GM19240 (cell line): ENCODE data around the gene KMT2B.

Experiments
- DNase-seq: peaks from one replicate; pipeline ENCODE4 v3.0.0; 2011; ENCODE audit warnings: low spot score; ENCODE audit not compliant: insufficient read length

The KMT2B gene

DNA sequence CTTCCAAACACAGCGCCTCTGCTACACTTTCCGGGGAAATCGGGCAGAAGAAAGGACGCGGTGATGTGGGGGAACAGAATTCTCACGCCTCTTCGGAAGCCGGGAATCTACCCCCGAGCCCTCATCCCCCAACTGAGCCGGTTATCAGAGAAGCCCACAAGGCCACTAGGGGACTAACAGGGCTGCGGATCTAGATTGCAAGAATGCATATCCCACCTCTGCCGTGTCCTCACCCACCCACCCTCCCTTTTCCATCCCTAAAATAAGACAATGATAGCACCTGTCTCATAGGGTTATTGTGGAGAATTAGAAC lies 23.4 kb downstream of the KMT2B start:
- DNase-seq, result no peak

DNA sequence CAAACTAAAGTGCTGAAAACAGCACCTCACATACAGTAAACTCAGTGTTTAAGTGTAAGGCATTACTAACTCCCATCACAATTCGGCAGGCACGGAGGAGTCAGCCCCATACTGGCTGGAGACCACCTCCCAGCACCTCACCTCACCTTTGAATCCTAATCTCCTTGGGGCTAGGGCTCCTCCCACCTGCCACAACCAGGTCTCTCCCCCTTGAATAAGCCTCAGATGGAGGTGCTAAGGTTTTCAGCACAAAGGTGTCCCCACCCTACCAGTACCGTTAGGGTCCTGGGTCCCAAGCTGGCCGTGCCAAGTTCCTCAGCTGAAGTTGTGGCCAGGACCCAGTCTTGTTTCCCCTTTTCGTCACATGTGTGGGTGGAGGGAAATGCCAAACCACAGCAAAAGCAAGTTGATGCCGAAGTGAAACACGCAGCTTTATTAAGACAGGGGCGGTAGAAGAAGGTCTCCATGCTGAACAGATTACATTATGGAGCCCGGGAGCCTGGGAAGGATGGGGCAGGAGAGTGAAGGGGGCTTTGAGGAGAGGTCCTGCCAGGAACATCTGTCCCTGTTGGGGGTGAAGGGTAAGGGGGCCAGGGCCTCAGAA lies 24.4 kb downstream of the KMT2B start, which contains the start of gene IGFLR1:
Gene IGFLR1, minus strand, starts transcription at position 332 of the 604 bp plus-strand sequence. CDS start 1,272 bp downstream, outside the sequence.
- no peak for DNase-seq

DNA sequence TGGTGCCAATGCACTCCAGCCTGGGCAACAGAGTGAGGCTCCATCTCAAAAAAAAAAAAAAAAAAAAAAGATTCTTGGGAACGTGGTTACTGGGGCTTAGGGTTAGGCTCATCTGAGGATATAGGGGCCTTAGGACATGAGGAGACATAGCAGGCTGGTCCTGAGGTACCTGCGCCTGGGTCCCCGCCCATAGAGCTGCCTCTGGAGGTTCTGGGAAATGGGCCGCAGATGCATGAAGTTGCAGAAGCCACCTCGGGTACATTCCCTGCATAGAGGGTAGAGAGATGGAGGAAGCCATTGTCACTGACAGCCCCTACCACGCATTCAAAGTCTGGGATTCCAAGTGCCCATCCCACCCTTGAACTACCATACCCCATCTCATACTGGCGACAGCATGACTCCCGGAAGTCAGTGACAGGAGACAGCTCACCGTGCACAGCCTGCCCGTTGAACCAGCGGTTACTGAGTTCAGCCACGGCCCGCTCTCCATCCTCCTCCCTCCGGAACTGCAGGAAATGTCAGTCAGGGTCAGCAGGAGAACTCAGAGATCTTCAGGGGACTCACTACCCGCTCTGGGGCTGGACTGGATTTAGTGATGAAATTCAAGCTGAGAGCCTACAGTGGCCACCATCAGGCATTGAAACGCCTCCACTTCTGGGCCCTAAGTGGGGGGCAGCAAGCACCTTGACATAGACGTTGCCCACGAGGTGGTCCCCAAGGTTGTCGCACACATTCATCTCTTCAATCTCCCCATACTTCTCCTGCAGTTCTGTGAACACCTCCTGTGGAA lies 26.0 kb downstream of the KMT2B start:
- DNase-seq, result no peak

DNA sequence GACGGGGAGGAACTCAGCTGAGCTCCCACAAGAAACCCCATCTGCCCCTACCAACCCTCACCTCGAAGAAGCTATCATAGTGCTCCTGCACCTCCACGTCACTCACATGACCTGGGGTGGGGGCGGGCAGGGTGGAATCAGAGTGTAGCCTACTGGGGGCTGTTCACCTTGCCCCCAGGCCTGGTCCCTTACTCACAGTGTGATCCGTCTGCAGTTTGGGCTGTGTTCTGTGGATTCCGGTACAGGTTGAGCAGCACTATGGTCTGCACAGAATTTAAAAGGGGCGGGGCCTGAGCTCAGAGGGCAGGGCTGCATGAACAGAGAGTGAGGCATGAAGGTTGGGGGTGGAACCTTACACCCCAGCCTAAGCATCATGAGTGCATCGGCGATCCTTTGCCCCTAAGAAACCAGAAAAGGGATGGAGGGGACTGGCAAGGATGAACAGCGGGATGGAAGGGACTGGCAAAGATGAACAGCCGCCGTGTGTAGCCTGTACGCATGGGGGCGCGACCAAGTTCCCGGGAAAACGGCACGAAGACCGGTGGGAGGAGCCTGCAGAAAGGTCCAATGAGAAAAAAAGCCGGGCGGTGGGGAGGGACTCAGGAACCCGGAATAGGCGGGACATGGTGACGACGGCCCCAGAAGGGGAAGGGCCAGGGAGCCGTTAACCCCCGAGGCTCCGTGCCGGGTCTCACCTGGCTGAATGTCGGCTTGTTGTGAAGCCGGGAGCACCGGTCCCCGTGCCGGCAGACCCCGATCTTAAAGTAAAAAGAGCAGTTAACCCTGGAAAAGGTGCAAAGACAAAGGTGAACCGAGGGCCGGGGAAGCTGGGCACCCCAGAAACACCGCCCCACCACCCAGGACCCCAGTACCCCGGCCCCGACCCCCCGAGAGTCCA lies 26.9 kb downstream of the KMT2B start:
- peak; percentile 49 for DNase-seq

DNA sequence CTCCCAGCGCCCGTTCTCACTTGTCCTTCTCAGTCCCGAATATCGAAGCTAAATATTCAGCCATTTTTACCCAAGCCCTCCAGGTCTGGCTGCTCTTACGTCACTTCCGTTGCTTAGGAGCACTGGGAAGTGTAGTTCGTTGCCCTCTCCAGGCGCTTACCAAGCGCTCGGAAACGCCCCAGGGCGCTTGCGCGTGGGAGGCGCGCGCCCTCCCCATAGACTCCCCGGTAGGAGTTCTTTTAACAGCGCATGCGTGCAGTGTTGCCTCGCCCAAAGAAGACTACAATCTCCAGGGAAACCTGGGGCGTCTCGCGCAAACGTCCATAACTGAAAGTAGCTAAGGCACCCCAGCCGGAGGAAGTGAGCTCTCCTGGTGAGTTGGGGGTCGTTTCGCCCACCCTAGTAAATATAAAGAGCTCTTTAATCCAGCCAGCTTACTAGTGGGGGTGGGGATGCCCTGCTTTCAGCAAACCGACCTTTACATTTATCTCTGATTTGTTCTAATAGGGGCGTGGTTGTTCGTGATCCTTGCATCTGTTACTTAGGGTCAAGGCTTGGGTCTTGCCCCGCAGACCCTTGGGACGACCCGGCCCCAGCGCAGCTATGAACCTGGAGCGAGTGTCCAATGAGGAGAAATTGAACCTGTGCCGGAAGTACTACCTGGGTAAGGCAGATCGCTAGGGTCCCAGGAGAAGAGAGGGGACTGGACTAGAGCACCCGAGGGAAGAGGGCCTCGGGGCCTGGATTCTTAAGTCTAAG lies 27.7 kb downstream of the KMT2B start, which contains the start of the genes PSENEN and U2AF1L4:
Gene PSENEN, plus strand, starts transcription at position 324 of the 759 bp plus-strand sequence. Its CDS starts 280 bp downstream, at position 604.
Gene U2AF1L4, minus strand, starts transcription at position 91 of the 759 bp plus-strand sequence. Its CDS starts 27 bp downstream, at position 64.
- peak; percentile 75 for DNase-seq

DNA sequence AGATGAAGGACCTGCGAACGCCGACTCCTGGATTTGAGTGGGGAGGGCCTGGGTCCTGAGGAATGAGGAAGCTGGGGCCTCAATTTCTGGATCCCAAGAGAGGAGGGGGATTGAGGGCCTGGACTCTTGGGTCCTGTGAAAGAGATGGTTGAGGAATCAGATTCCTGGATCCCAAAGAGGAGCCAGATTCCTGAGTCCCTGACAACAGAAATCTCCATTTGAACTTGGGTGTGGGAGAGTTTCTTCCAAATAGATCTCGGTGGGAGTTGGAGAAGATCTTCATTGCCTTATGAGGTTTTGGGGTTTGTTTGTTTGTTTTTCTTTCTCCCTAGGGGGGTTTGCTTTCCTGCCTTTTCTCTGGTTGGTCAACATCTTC lies 28.3 kb downstream of the KMT2B start:
- no peak for DNase-seq

DNA sequence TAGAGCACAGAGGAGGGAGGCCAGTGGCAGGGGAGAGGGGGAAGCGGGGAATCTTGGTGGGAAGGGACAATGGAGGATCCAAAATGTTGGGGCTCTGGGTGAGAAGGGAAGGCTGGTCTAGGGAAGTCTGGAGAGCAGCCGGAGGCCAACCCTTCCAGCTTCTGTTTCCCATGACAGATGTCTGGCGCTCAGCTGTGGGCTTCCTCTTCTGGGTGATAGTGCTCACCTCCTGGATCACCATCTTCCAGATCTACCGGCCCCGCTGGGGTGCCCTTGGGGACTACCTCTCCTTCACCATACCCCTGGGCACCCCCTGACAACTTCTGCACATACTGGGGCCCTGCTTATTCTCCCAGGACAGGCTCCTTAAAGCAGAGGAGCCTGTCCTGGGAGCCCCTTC lies 28.7 kb downstream of the KMT2B start:
- DNase-seq, result no peak

DNA sequence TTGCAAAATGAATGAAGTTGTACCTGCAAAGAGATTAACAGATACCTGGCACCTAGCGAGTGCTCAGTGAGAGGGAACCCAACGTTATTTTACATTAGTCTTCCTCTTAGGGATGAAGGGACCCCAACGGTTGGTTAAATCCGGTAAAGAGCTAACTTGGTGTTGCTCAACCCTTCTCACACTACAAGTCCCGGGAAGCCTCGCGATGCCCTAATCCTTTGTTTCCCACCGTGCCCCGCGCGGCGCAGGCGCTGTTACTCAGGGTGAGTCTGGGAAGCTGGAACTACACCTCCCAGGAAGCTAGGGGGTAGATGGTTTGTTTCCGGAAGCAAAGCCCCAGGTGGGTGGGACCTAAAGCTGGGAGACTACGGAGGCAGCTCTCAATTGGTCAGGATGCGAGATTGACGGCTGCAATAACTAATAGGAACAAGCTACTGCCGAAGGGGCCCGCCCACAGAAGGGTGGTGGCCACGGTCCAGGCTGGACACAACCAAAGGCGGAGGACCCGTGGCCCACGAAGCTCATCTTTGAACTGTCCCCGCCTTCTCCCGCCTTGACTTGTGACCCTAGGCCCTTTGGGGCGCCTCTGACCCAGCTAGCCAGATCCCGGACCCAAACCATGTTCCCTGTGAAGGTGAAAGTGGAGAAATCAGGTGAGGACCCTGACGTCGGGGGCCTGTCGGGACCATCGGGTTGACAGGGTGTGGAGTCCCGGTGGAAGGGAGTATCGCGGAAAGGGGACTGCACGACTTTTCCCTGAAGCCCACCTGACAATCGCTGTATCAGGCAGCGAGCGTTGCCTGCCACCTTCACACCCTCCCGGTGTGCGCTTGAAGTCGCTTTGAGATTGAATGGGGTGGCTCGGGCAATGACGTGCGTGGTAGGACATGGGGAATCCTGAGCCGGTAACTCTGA lies 30.6 kb downstream of the KMT2B start, which contains the start of gene LIN37:
Gene LIN37, plus strand, starts transcription at position 471 of the 915 bp plus-strand sequence. Its CDS starts 149 bp downstream, at position 620.
- peak; percentile 82 for DNase-seq

DNA sequence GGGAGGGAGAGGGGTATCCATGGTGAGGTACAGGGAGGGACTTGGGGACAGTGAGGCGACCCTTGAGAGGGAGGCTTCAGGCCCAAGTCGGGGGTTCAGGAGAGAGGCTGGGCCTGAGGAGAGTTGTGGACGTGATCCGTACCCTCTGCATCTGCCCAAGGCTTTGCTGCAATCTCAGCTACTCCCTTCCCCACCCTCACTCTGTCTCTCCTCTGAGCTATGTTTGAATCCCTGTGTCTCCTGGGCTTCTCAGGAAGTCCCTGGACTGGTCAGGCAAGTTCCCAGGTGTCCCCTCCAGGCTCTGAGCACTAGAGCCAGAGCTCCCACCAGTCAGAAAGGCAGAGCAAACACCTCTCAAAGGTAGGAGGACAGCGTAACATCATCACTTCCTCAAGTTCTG lies 32.4 kb downstream of the KMT2B start:
- DNase-seq, result no peak

DNA sequence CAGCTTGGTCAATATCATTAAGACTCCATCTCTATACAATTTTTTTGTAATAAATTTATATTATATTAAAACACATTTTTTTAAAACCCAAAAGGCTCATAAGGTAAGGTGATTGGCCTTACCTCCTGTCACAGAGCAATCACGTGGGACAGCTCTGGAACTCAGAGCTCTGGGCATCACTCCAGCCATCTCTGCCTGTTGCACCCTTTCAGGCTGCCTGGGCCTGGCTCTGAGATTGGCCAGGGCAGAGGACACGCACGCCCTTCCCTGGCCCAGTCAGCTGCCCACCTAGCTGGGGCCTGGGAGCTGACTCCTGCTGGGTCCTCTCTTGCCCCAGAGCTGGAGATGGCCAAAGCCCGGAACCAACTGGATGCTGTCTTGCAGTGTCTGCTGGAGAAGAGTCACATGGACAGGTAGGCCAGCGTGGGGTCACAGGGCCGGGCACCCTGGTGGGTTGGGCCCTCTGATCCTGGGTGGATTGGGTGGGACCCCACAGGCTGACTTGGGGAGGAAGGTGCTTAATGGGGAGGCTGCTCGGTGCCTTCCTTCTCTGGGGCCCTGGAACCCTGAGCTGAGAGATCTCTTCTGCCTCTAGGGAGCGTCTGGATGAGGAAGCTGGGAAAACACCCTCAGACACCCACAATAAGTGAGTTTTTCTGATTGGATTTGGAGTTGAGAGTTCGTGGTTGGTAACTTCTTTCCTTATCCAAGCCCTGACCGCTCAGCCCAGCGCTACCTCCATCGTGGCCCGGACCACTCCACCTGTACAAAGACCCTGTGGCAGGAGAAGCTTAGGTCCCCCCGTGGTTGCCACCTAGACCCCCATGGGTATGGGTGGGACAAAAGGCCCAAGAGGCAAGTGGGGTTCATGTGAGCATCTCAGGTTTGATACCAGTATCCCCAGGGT lies 34.3 kb downstream of the KMT2B start:
- DNase-seq, result no peak

DNA sequence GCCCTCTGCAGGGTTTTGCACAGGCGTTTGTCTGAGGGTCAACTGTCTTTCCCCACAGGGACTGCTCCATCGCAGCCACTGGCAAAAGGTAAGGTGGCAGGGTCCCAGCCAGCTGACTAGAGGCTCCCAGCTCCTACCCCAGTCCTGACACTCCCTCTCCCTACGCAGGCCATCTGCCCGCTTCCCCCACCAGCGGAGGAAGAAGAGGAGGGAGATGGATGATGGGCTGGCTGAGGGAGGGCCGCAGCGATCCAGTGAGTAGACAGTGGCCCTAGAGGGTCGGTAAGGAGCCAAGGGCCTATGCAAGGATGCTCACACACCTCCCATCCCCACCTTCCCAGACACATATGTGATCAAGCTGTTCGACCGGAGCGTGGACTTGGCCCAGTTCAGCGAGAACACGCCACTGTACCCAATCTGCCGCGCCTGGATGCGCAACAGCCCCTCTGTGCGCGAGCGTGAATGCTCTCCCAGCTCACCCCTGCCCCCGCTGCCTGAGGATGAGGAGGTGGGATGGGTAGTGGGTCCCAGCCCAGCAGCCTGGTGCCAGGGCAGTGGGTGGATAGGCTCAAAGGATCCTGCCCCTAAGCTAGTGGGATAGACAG lies 35.0 kb downstream of the KMT2B start:
- DNase-seq, result no peak

DNA sequence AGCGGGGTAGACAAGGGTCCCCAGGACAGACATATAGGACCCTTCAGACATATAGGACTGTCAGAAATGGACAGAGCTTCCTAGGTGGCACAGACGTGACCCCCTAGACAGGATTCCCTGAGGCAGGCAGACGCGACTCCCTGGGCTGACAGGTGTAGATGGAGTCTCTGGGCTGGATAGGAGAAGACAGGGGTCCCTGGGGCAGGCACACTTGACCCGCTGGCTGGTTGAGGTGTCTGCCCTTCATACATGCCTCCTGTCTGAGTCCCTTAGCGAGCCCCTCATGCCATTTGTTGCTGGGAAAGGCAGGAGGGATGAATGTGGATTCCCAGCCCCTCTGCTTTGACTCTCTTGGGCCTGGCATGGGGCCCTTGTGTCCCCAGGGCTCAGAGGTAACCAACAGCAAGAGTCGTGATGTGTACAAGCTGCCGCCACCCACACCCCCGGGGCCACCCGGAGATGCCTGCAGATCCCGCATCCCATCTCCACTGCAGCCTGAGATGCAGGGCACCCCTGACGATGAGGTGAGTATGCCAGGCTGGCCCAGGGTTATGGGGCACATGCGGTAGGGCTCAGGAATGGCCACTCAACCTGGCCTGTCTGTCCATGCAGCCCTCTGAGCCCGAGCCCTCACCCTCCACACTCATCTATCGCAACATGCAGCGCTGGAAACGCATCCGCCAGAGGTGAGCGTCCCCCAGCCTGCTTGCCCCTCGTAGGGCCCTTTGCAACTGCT lies 36.0 kb downstream of the KMT2B start:
- no peak for DNase-seq

DNA sequence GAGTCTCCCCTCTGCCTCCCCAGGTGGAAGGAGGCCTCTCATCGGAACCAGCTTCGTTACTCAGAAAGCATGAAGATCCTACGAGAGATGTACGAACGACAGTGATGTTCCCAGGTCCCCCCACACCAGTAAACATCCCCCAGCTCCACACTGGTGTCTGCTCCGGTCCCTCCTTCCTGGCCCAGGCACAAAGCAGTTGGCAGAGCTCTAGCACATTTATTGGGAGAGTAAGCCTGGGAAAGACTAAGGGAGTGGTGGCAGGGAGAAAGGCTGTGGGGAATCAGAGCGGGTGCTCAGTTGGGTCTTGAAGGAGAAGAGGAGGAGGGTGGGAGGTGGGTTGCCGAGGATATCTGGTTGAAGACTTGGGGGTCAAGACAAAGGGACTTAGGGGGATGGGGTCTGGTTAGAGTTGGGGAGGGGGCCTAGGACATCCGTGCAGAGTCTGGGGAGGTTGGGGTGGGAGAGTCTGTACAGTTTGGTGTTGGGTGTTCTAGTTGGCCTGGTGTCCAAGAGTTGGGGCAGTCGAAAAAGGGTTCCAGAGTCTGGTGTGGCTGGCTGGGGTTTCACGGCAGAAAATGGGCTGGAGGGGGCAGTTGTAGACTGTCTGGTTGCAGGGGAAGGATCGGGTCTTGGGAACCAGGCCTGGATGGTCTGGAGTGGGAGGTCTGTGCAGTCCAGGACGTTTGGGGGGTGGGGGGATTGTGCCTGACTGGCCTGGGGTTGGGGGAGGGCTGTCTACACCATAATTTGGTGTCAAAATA lies 36.7 kb downstream of the KMT2B start:
- DNase-seq, result no peak

DNA sequence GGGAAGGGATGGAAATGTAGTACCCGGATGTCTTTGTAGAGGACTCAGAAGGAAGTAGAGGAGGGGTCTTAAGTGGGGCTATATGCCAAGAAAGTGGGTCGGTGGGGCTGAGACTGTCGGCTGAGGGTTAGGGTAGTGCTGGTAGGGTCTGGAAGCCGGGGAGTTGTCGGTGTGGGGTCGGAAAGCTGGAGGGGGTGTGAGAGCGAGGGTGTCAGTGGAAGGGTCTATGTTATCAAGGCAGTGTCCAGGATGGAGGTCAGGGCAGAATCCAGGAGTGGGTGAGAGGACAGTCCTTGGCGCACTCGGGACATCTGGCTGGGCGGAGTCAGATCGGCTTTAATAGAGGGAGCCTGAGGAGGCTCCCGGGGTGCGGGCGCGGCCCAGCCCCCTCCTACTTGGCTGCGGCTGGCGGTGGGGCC lies 37.3 kb downstream of the KMT2B start:
- DNase-seq, result no peak

DNA sequence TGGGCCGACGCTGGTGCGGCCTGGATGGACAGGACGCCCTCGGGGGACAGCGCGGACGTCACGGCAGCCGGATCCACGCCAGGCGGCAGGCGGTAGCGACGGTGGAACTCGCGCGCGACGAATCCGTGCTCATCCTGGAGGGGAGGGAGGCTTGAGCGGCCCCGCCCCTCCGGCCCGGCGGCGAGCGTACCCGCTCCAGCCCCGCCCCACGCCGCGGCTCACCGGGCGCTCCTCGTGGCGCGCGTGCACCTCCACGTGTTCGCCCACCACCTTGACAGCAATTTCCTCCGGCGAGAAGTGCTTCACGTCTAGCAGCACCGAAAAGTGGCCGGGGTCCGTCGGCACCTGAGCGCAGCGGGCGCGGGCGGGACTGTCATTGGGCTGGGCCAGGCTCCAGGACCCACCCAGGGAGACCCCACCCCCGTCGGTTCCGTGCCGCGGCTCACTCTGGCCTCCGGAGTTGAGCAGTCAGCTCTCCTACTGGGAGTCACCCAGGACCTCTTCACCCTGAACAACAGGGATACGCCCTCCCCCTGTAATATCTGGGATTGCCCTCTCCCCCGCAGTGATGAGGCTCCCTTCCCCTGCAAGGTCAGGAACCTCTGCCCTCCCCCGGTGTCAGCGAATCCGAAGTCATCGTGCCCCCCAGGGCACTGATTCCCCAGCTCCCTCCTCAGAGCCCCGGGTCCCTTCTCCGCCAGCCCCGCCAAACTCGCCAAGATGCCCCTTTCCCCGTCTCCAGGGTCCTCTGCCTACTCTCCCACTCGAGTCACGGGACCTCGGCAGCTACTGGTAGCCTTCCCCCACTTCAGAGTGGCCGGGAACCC lies 38.0 kb downstream of the KMT2B start:
- DNase-seq, result no peak
